ENCODE results near the gene ADIRF.
"Not testable (repeated sequence)": the region's sequence is repeated elsewhere in the genome, so short reads cannot be mapped to it uniquely, and the experiment has no call there.

Gene ADIRF

GRCh38 chr10:86961481-86962091 lies 6.7 kb upstream of the ADIRF start:
- DNase-seq = no peak

GRCh38 chr10:86962136-86962980 lies 5.9 kb upstream of the ADIRF start:
- no peak for DNase-seq

GRCh38 chr10:86962981-86963310 lies 5.3 kb upstream of the ADIRF start:
- DNase-seq = no peak

- no peak for DNase-seq
Observed at GRCh38 chr10:86963341-86963919, 4.9 kb upstream of the ADIRF start.

GRCh38 chr10:86964061-86964846 lies 4.0 kb upstream of the ADIRF start:
- DNase-seq = no peak

GRCh38 chr10:86964847-86965190 lies 3.5 kb upstream of the ADIRF start:
- DNase-seq = no peak

- no peak for DNase-seq
Observed at GRCh38 chr10:86965986-86966654, 2.2 kb upstream of the ADIRF start.

GRCh38 chr10:86967481-86967941 lies 771 bp upstream of the ADIRF start:
- DNase-seq = no peak

GRCh38 chr10:86968994-86969355 lies 693 bp downstream of the ADIRF start:
- DNase-seq = no peak

GRCh38 chr10:86969421-86970041 lies 1.2 kb downstream of the ADIRF start:
- DNase-seq = no peak

GRCh38 chr10:86970162-86970981 lies 2.1 kb downstream of the ADIRF start:
- DNase-seq = no peak

- DNase-seq = no peak
Observed at GRCh38 chr10:86970982-86971231, 2.6 kb downstream of the ADIRF start.

GRCh38 chr10:86971232-86971991 lies 3.1 kb downstream of the ADIRF start:
- peak; percentile 6 for DNase-seq

- no peak for DNase-seq
Observed at GRCh38 chr10:86972613-86973380, 4.5 kb downstream of the ADIRF start.

- no peak for DNase-seq
Observed at GRCh38 chr10:86974484-86974883, 6.2 kb downstream of the ADIRF start.

GRCh38 chr10:86976362-86977056 lies 8.2 kb downstream of the ADIRF start:
- DNase-seq = no peak

- DNase-seq = not testable (repeated sequence)
Observed at GRCh38 chr10:86978457-86978856, 10.2 kb downstream of the ADIRF start.

GRCh38 chr10:86979296-86979818 lies 11.1 kb downstream of the ADIRF start:
- no peak for DNase-seq

GRCh38 chr10:86979977-86980448 lies 11.7 kb downstream of the ADIRF start:
- no peak for DNase-seq

Measured in NCI-H2029 treated with DMSO at 0.1 percent for 48 hours (cell line).